ENCODE results near the gene MCAM. TPM values are rescaled to one million over a fixed set of nuclear protein-coding genes. Genes with fewer than 3 reads are reported as not detected.

The MCAM gene
- total RNA-seq, 2 experiments from 2014 or later, result 0.69 to 1.3 TPM

GRCh38 chr11:119263352-119263940 lies 53.5 kb downstream of the MCAM start:
- BruUV-seq (replicated peaks), result no TSS peak
- no peaks in the 10 kb centered on the region for H3K9me2 ChIP-seq (ENCODE audit: insufficient read depth, low read length)
- peak; percentile 23 for DNase-seq (ENCODE audit: low spot score)

GRCh38 chr11:119262668-119263351 lies 54.1 kb downstream of the MCAM start:
- Histone ChIP-seq H3K9me3 (ENCODE audit: low read length) (no peaks in the 10 kb centered on the region), H3K4me2 (ENCODE audit: low read length) (peak overlapping the region; percentile 55), H3K9me2 (ENCODE audit: insufficient read depth, low read length) (no peaks in the 10 kb centered on the region), H3K79me2 (ENCODE audit: insufficient read depth, low read depth, low read length) (peaks cover 79% of the 10 kb centered on the region), H3K36me3 (ENCODE audit: insufficient read depth, low read length) (no peaks in the 10 kb centered on the region), H3K4me3 (ENCODE audit: low read depth, low read length, poor library complexity, severe bottlenecking) (no peak overlapping the region), H4K20me1 (ENCODE audit: insufficient read depth, low read length) (no peaks in the 10 kb centered on the region; the same call in none of the 2 replicates), H3K27ac (ENCODE audit: low read depth, low read length, poor library complexity, severe bottlenecking) (peak overlapping the region; percentile 14), H2AFZ (ENCODE audit: low read length) (no peak overlapping the region), H3K4me1 (ENCODE audit: insufficient read depth, low read length, poor library complexity, severe bottlenecking) (peaks cover 71% of the 10 kb centered on the region)
- intact Hi-C loops (cut with micrococcal nuclease; ENCODE audit: unreplicated experiment), result no loop called here
- POLR2A ChIA-PET, result interaction anchor here (0.6 to 1.8 kb wide), 9 partner anchors 10 to 50 kb away, joined by 3 to 7 read pairs (median 3); no protein-coding TSS in a partner anchor
- no TSS peak for BruUV-seq (replicated peaks)
- TF ChIP-seq EZH2phosphoT487 (IDR thresholded peaks at IDR 0.05; ENCODE audit: borderline replicate concordance, low read depth, low read length) (no peak), CTCF (conservative IDR thresholded peaks at IDR 0.05; ENCODE audit: low read length) (no peak)
- no peak for DNase-seq (ENCODE audit: low spot score)
- CTCF ChIA-PET (ENCODE audit: unreplicated experiment), result no interaction called here

More at GRCh38 chr11:119263352-119263940, 53.5 kb downstream of the MCAM start:
- Histone ChIP-seq H2AFZ (ENCODE audit: low read length) (no peak overlapping the region), H3K4me1 (ENCODE audit: insufficient read depth, low read length, poor library complexity, severe bottlenecking) (peaks cover 64% of the 10 kb centered on the region), H3K79me2 (ENCODE audit: insufficient read depth, low read depth, low read length) (peaks cover 74% of the 10 kb centered on the region), H3K36me3 (ENCODE audit: insufficient read depth, low read length) (no peaks in the 10 kb centered on the region), H3K4me2 (ENCODE audit: low read length) (peak overlapping the region; percentile 55), H3K27ac (ENCODE audit: low read depth, low read length, poor library complexity, severe bottlenecking) (peak overlapping the region; percentile 14), H4K20me1 (ENCODE audit: insufficient read depth, low read length) (no peaks in the 10 kb centered on the region; the same call in none of the 2 replicates), H3K9me3 (ENCODE audit: low read length) (no peaks in the 10 kb centered on the region), H3K4me3 (ENCODE audit: low read depth, low read length, poor library complexity, severe bottlenecking) (peak overlapping the region; percentile 23)
- ChIA-PET CTCF (ENCODE audit: unreplicated experiment) (no interaction called here), POLR2A (interaction anchor here (0.6 to 1.8 kb wide), 13 partner anchors 9 to 50 kb away, joined by 3 to 7 read pairs (median 3); no protein-coding TSS in a partner anchor)
- TF ChIP-seq EZH2phosphoT487 (IDR thresholded peaks at IDR 0.05; ENCODE audit: borderline replicate concordance, low read depth, low read length) (no peak), CTCF (conservative IDR thresholded peaks at IDR 0.05; ENCODE audit: low read length) (no peak)
- intact Hi-C loops (cut with micrococcal nuclease; ENCODE audit: unreplicated experiment), result no loop called here

All from OCI-LY7 (cell line).